A673 (cell line): ENCODE measurements around the gene TRIM65.
"Not testable (repeated sequence)": the region's sequence is repeated elsewhere in the genome, so short reads cannot be mapped to it uniquely, and the experiment has no call there.

ENCODE experiments used
- EZH2 ChIP-seq: fragments of 200-600 bp; sonication (generic); IDR thresholded peaks from 2 replicates; pipeline ENCODE4 v1.6.1; 2017; ENCODE audit warnings: borderline replicate concordance, low read depth, mild to moderate bottlenecking, mixed read lengths, antibody characterized with exemption, low read length; ENCODE audit not compliant: poor library complexity, severe bottlenecking
- TF ChIP-seq, protein P1 (sequence below): fragments of 300-800, 200-600 bp; sonication (generic); conservative IDR thresholded peaks from 2 replicates; pipeline ENCODE4 v1.5.1; 2017; ENCODE audit warnings: low read depth, mild to moderate bottlenecking, antibody characterized with exemption, low read length, moderate library complexity, mixed read lengths

GRCh38 chr17:75864887-75865286 lies 31.9 kb downstream of the TRIM65 start:
- TF ChIP-seq, protein P1, sequence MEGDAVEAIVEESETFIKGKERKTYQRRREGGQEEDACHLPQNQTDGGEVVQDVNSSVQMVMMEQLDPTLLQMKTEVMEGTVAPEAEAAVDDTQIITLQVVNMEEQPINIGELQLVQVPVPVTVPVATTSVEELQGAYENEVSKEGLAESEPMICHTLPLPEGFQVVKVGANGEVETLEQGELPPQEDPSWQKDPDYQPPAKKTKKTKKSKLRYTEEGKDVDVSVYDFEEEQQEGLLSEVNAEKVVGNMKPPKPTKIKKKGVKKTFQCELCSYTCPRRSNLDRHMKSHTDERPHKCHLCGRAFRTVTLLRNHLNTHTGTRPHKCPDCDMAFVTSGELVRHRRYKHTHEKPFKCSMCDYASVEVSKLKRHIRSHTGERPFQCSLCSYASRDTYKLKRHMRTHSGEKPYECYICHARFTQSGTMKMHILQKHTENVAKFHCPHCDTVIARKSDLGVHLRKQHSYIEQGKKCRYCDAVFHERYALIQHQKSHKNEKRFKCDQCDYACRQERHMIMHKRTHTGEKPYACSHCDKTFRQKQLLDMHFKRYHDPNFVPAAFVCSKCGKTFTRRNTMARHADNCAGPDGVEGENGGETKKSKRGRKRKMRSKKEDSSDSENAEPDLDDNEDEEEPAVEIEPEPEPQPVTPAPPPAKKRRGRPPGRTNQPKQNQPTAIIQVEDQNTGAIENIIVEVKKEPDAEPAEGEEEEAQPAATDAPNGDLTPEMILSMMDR, result not testable (repeated sequence)
- not testable (repeated sequence) for TF ChIP-seq EZH2
